WTC11 (cell line): ENCODE measurements around the gene MATN3. TPM values are rescaled to one million over a fixed set of nuclear protein-coding genes. Genes with fewer than 3 reads are reported as not detected.
A peak's percentile ranks its signal among the peaks of the same experiment; 100 is the strongest.

Experiments used
- ATAC-seq: fragments of 200-7000 bp; cut with Tn5 transposase; 2 replicates; pipeline ENCODE4 v1.10.0; 2021; ENCODE audit warnings: mild to moderate bottlenecking, moderate library complexity
- CTCF ChIA-PET: fragments of 300-600 bp; sonication (Branson Sonifier 250); formaldehyde crosslinking; loops from one replicate; lab custom pipeline; 2021; ENCODE audit warnings: antibody characterized with exemption; lab: Charles Lee
- POLR2A ChIA-PET: fragments of 350-600 bp; sonication (Branson Sonifier 250); formaldehyde crosslinking; loops from one replicate; lab custom pipeline; 2021; ENCODE audit warnings: antibody characterized with exemption; lab: Charles Lee
- DNase-seq: peaks from one replicate; pipeline ENCODE4 v3.0.0; 2021; ENCODE audit warnings: low spot score
- H3K27ac Mint-ChIP-seq: 2 replicates; pipeline ENCODE4 v1.8.0; 2021; ENCODE audit warnings: mixed read lengths
- H3K27me3 Mint-ChIP-seq: 2 replicates; pipeline ENCODE4 v1.8.0; 2021; ENCODE audit warnings: low read depth, mild to moderate bottlenecking, moderate library complexity, mixed read lengths
- H3K36me3 Mint-ChIP-seq: 2 replicates; pipeline ENCODE4 v1.8.0; 2021; ENCODE audit warnings: mixed read lengths
- H3K4me1 Mint-ChIP-seq: 2 replicates; pipeline ENCODE4 v1.8.0; 2022; ENCODE audit warnings: mixed read lengths
- H3K4me3 Mint-ChIP-seq: 2 replicates; pipeline ENCODE4 v1.8.0; 2021; ENCODE audit warnings: mild to moderate bottlenecking, moderate library complexity, mixed read lengths
- H3K9me3 Mint-ChIP-seq: 2 replicates; pipeline ENCODE4 v1.8.0; 2021; ENCODE audit warnings: mixed read lengths
- ATF1 ChIP-seq: sonication (generic); formaldehyde crosslinking; IDR thresholded peaks from 2 replicates; pipeline ENCODE4 v1.8.1; 2023; ENCODE audit warnings: mild to moderate bottlenecking, moderate library complexity, missing genetic modification reagents
- ATF6 ChIP-seq: sonication (generic); formaldehyde crosslinking; IDR thresholded peaks from 2 replicates; pipeline ENCODE4 v1.8.1; 2023; ENCODE audit warnings: mild to moderate bottlenecking, missing genetic modification reagents
- ERG ChIP-seq: fragments of 250-450 bp; sonication (Bioruptor Pico); IDR thresholded peaks from 2 replicates; pipeline ENCODE4 v1.8.0; 2021; ENCODE audit warnings: mild to moderate bottlenecking
- ESRRA ChIP-seq: sonication (generic); formaldehyde crosslinking; IDR thresholded peaks from 2 replicates; pipeline ENCODE4 v1.8.1; 2022; ENCODE audit warnings: mild to moderate bottlenecking, missing genetic modification reagents, borderline replicate concordance
- FOXJ3 ChIP-seq: sonication (generic); formaldehyde crosslinking; IDR thresholded peaks from 2 replicates; pipeline ENCODE4 v1.9.0; 2021; ENCODE audit warnings: missing genetic modification reagents, mild to moderate bottlenecking, borderline replicate concordance
- GRHL2 ChIP-seq: fragments of 250-450 bp; sonication (Bioruptor Pico); IDR thresholded peaks from 2 replicates; pipeline ENCODE4 v1.8.0; 2022; ENCODE audit warnings: mild to moderate bottlenecking, moderate library complexity; ENCODE audit not compliant: insufficient replicate concordance, severe bottlenecking
- GTF2I ChIP-seq: fragments of 250-450 bp; sonication (Bioruptor Pico); conservative IDR thresholded peaks from 2 replicates; pipeline ENCODE4 v1.4.0; 2021; ENCODE audit warnings: mild to moderate bottlenecking
- IRF1 ChIP-seq: sonication (generic); formaldehyde crosslinking; IDR thresholded peaks from 2 replicates; pipeline ENCODE4 v1.8.0; 2023; ENCODE audit warnings: missing genetic modification reagents
- KAT7 ChIP-seq: sonication (generic); formaldehyde crosslinking; IDR thresholded peaks from 2 replicates; pipeline ENCODE4 v1.8.1; 2023; ENCODE audit warnings: missing genetic modification reagents, mild to moderate bottlenecking, borderline replicate concordance
- MAX ChIP-seq: sonication (generic); formaldehyde crosslinking; IDR thresholded peaks from 2 replicates; pipeline ENCODE4 v1.8.0; 2022; ENCODE audit warnings: mild to moderate bottlenecking, missing genetic modification reagents
- PREB ChIP-seq: sonication (generic); formaldehyde crosslinking; IDR thresholded peaks from 2 replicates; pipeline ENCODE4 v1.8.1; 2022; ENCODE audit warnings: mild to moderate bottlenecking, missing genetic modification reagents, moderate library complexity, borderline replicate concordance
- SOX15 ChIP-seq: fragments of 250-450 bp; sonication (Bioruptor Pico); IDR thresholded peaks from 2 replicates; pipeline ENCODE4 v1.9.0; 2021; ENCODE audit warnings: mild to moderate bottlenecking
- SP1 ChIP-seq: sonication (generic); formaldehyde crosslinking; conservative IDR thresholded peaks from 2 replicates; pipeline ENCODE4 v1.8.1; 2022; ENCODE audit warnings: missing genetic modification reagents
- TEAD1 ChIP-seq: sonication (generic); formaldehyde crosslinking; IDR thresholded peaks from 2 replicates; pipeline ENCODE4 v1.8.0; 2022; ENCODE audit warnings: mild to moderate bottlenecking, missing genetic modification reagents
- TEAD4 ChIP-seq: sonication (generic); formaldehyde crosslinking; IDR thresholded peaks from 2 replicates; pipeline ENCODE4 v1.8.0; 2022; ENCODE audit warnings: mild to moderate bottlenecking, missing genetic modification reagents
- USF2 ChIP-seq: sonication (generic); formaldehyde crosslinking; IDR thresholded peaks from 2 replicates; pipeline ENCODE4 v1.8.1; 2023; ENCODE audit warnings: mild to moderate bottlenecking, missing genetic modification reagents, moderate library complexity
- ZNF121 ChIP-seq: sonication (generic); formaldehyde crosslinking; IDR thresholded peaks from 2 replicates; pipeline ENCODE4 v1.8.0; 2023; ENCODE audit warnings: missing genetic modification reagents
- ZNF423 ChIP-seq: fragments of 250-450 bp; sonication (Bioruptor Pico); IDR thresholded peaks from 2 replicates; pipeline ENCODE4 v2.1.2; 2022; ENCODE audit warnings: mild to moderate bottlenecking, moderate library complexity
- total RNA-seq: library from RNA; stranded (reverse); gene quantifications from 3 replicates; pipeline ENCODE4 v1.2.3, GENCODE V29; 2021
- TF ChIP-seq, protein P1 (sequence below): sonication (generic); formaldehyde crosslinking; IDR thresholded peaks from 2 replicates; pipeline ENCODE4 v1.8.0; 2023; ENCODE audit warnings: missing genetic modification reagents, mild to moderate bottlenecking, borderline replicate concordance

MATN3 gene
- total RNA-seq, 1 experiment from 2014 or later = 6.3 TPM

DNA sequence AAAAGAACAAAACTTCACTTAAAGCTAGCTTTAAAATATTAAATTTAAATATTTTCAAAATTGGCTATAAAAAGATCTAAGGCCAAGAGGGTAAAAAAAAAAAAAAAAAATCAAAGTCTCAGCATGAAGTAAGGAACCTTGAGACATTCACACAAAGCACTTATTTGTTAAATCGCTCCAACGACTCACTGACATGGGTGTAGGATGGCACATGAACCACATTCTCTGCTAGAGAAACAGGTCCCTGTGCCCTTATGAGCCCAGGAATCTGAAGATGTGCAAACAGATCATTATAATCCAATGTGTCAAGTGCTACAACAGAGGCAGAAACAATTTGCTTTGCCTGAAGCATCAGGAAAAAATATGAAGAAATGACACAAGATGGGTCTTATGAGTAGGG is 25.2 kb upstream of the MATN3 start:
- TF ChIP-seq IRF1 (CRISPR knock-in tag) (no peak), TEAD1 (CRISPR knock-in tag) (no peak), PREB (CRISPR knock-in tag) (no peak), SOX15 (no peak), ATF1 (no peak), GTF2I (CRISPR knock-in tag) (no peak), TEAD4 (no peak), FOXJ3 (CRISPR knock-in tag) (no peak), KAT7 (no peak), USF2 (CRISPR knock-in tag) (no peak), MAX (no peak), GRHL2 (CRISPR knock-in tag) (no peak), ERG (CRISPR knock-in tag) (no peak), ESRRA (CRISPR knock-in tag) (no peak), SP1 (CRISPR knock-in tag) (no peak), ZNF423 (no peak), ZNF121 (CRISPR knock-in tag) (no peak), ATF6 (CRISPR knock-in tag) (no peak)
- TF ChIP-seq, protein P1, sequence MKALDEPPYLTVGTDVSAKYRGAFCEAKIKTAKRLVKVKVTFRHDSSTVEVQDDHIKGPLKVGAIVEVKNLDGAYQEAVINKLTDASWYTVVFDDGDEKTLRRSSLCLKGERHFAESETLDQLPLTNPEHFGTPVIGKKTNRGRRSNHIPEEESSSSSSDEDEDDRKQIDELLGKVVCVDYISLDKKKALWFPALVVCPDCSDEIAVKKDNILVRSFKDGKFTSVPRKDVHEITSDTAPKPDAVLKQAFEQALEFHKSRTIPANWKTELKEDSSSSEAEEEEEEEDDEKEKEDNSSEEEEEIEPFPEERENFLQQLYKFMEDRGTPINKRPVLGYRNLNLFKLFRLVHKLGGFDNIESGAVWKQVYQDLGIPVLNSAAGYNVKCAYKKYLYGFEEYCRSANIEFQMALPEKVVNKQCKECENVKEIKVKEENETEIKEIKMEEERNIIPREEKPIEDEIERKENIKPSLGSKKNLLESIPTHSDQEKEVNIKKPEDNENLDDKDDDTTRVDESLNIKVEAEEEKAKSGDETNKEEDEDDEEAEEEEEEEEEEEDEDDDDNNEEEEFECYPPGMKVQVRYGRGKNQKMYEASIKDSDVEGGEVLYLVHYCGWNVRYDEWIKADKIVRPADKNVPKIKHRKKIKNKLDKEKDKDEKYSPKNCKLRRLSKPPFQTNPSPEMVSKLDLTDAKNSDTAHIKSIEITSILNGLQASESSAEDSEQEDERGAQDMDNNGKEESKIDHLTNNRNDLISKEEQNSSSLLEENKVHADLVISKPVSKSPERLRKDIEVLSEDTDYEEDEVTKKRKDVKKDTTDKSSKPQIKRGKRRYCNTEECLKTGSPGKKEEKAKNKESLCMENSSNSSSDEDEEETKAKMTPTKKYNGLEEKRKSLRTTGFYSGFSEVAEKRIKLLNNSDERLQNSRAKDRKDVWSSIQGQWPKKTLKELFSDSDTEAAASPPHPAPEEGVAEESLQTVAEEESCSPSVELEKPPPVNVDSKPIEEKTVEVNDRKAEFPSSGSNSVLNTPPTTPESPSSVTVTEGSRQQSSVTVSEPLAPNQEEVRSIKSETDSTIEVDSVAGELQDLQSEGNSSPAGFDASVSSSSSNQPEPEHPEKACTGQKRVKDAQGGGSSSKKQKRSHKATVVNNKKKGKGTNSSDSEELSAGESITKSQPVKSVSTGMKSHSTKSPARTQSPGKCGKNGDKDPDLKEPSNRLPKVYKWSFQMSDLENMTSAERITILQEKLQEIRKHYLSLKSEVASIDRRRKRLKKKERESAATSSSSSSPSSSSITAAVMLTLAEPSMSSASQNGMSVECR (CRISPR knock-in tag) = no peak
- no peak for DNase-seq
- CTCF ChIA-PET = no interaction called here
- Mint-ChIP-seq H3K36me3 (peaks cover 67% of the 10 kb centered on the region), H3K4me3 (no peak overlapping the region), H3K4me1 (no peaks in the 10 kb centered on the region), H3K27me3 (no peaks in the 10 kb centered on the region), H3K27ac (peak overlapping the region; percentile 42; the same call in 1 of the 2 replicates), H3K9me3 (no peaks in the 10 kb centered on the region)
- POLR2A ChIA-PET = interaction anchor here (0.7 kb wide), 1 partner anchor 8 kb away, joined by 4 read pairs; no protein-coding TSS in a partner anchor
- no peak for ATAC-seq
